Osteoblast (primary cell): ENCODE measurements around the gene GIMAP1. TPM values are rescaled to one million over a fixed set of nuclear protein-coding genes. Genes with fewer than 3 reads are reported as not detected.

Experiments used
- DNase-seq: peaks from one replicate; pipeline ENCODE4 v3.0.0; 2011; ENCODE audit warnings: low spot score, mixed read lengths; ENCODE audit not compliant: insufficient read length; ENCODE audit errors: missing footprints
- H2AFZ ChIP-seq: 2 replicates; pipeline ENCODE4 v1.6.0; 2011; ENCODE audit warnings: mild to moderate bottlenecking, low read length
- H3K27ac ChIP-seq: 2 replicates; pipeline ENCODE4 v1.5.1; 2011; ENCODE audit warnings: mild to moderate bottlenecking, low read depth, low read length, moderate library complexity
- H3K27me3 ChIP-seq: 2 replicates; pipeline ENCODE4 v1.6.0; 2012; ENCODE audit warnings: mild to moderate bottlenecking, control low read depth, inconsistent platforms, low read length, moderate library complexity; ENCODE audit not compliant: insufficient read depth
- H3K36me3 ChIP-seq: 2 replicates; pipeline ENCODE4 v1.5.1; 2011; ENCODE audit warnings: mild to moderate bottlenecking, low read length, control low read depth, moderate library complexity; ENCODE audit not compliant: insufficient read depth
- H3K4me1 ChIP-seq: 2 replicates; pipeline ENCODE4 v1.5.1; 2011; ENCODE audit warnings: mild to moderate bottlenecking, low read length, control low read depth, moderate library complexity; ENCODE audit not compliant: insufficient read depth
- H3K4me2 ChIP-seq: 2 replicates; pipeline ENCODE4 v1.6.0; 2011; ENCODE audit warnings: mild to moderate bottlenecking, low read length; ENCODE audit not compliant: insufficient read depth
- H3K4me3 ChIP-seq: fragments of 200-600 bp; sonication (generic); 3 replicates; pipeline ENCODE4 v1.5.1; 2012; ENCODE audit warnings: mild to moderate bottlenecking, low read length, inconsistent platforms; ENCODE audit not compliant: insufficient read depth
- H3K79me2 ChIP-seq: 2 replicates; pipeline ENCODE4 v1.6.0; 2012; ENCODE audit warnings: mild to moderate bottlenecking, low read length, control low read depth, inconsistent platforms; ENCODE audit not compliant: insufficient read depth
- H3K9me3 ChIP-seq: 2 replicates; pipeline ENCODE4 v1.5.1; 2011; ENCODE audit warnings: low read depth, low read length, control low read depth
- H4K20me1 ChIP-seq: 2 replicates; pipeline ENCODE4 v1.6.0; 2012; ENCODE audit warnings: mild to moderate bottlenecking, low read length, control low read depth; ENCODE audit not compliant: insufficient read depth
- total RNA-seq: library from RNA; depleted of rRNA; stranded (reverse); fragments of >200 nt; gene quantifications from 2 replicates; pipeline ENCODE4 v1.2.3, GENCODE V29; 2012
- TF ChIP-seq, protein P1 (sequence below): IDR thresholded peaks from 2 replicates; pipeline ENCODE4 v1.5.1; 2011; ENCODE audit warnings: mild to moderate bottlenecking, low read depth, low read length, moderate library complexity; ENCODE audit errors: extremely low read depth

The GIMAP1 gene
- total RNA-seq, 1 donor: not detected

DNA sequence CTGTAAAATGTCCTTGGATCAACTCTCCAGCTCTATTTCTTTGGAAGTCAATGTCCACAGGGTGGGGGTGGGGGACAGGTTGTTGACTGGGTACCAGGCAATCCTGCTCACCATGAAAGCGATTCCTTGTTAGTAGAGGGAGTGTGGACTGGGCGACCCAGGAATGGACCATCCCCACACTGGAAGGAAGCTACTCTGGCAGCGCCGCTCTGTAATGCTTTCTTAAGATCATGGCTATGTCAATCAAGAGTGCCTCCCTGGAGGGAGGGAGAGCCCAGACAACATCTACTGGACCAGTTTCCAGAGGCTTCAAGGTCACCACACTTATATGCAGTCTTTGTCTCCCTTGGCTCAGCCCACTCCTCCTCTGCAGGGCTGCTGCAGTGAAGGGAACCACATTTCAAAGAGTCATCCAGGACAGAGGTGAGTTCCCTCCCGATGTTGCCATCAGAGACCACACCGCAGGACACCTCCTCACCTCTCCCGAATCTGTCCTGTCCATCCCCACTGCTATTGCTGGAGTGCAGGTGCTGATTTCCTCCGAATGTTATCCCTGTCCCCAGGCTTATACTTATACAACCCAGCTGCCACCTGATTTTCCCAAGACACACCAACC, 27.7 kb downstream of the GIMAP1 start:
- Histone ChIP-seq H3K27ac (no peak overlapping the region), H2AFZ (no peak overlapping the region), H3K9me3 (no peaks in the 10 kb centered on the region), H3K4me3 (no peak overlapping the region), H3K4me2 (no peak overlapping the region), H3K4me1 (no peaks in the 10 kb centered on the region), H3K36me3 (no peaks in the 10 kb centered on the region), H4K20me1 (no peaks in the 10 kb centered on the region), H3K79me2 (no peaks in the 10 kb centered on the region), H3K27me3 (no peaks in the 10 kb centered on the region)
- TF ChIP-seq, protein P1, sequence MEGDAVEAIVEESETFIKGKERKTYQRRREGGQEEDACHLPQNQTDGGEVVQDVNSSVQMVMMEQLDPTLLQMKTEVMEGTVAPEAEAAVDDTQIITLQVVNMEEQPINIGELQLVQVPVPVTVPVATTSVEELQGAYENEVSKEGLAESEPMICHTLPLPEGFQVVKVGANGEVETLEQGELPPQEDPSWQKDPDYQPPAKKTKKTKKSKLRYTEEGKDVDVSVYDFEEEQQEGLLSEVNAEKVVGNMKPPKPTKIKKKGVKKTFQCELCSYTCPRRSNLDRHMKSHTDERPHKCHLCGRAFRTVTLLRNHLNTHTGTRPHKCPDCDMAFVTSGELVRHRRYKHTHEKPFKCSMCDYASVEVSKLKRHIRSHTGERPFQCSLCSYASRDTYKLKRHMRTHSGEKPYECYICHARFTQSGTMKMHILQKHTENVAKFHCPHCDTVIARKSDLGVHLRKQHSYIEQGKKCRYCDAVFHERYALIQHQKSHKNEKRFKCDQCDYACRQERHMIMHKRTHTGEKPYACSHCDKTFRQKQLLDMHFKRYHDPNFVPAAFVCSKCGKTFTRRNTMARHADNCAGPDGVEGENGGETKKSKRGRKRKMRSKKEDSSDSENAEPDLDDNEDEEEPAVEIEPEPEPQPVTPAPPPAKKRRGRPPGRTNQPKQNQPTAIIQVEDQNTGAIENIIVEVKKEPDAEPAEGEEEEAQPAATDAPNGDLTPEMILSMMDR: no peak
- no peak for DNase-seq

DNA sequence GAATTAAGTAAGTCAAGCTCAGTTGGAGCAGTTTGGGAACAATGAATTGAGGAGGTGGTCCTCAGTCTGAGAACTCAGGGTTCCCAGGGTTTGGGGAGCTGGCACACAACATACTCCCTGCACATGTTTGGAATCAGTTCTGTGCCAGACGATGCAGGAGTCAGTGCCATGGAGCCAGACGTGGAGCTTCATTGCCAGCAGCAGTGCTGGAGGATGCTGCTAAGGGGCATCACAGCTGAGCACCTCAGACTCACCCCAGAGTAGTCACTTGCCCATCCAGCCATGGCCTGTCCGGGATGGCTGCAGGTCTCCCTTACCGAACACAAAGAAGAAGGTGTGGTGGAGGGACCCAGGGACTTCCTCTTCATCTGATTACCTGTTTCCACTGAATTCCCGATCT, 28.7 kb downstream of the GIMAP1 start:
- H3K79me2 ChIP-seq: no peaks in the 10 kb centered on the region
- no peak for DNase-seq
- no peak overlapping the region for H2AFZ ChIP-seq
- H3K27me3 ChIP-seq: no peaks in the 10 kb centered on the region
- no peak overlapping the region for H3K27ac ChIP-seq
- no peaks in the 10 kb centered on the region for H4K20me1 ChIP-seq
- TF ChIP-seq, protein P1: no peak
- no peaks in the 10 kb centered on the region for H3K4me1 ChIP-seq
- no peak overlapping the region for H3K4me2 ChIP-seq
- no peaks in the 10 kb centered on the region for H3K36me3 ChIP-seq
- no peak overlapping the region for H3K4me3 ChIP-seq
- H3K9me3 ChIP-seq: no peaks in the 10 kb centered on the region

GRCh38 chr7:150745876-150746275, 29.5 kb downstream of the GIMAP1 start:
- no peak overlapping the region for H2AFZ ChIP-seq
- no peaks in the 10 kb centered on the region for H4K20me1 ChIP-seq
- H3K27me3 ChIP-seq: no peaks in the 10 kb centered on the region
- H3K36me3 ChIP-seq: no peaks in the 10 kb centered on the region
- H3K4me1 ChIP-seq: no peaks in the 10 kb centered on the region
- DNase-seq: no peak
- H3K79me2 ChIP-seq: no peaks in the 10 kb centered on the region
- H3K4me3 ChIP-seq: no peak overlapping the region
- TF ChIP-seq, protein P1: no peak
- H3K27ac ChIP-seq: no peak overlapping the region
- no peak overlapping the region for H3K4me2 ChIP-seq
- H3K9me3 ChIP-seq: no peaks in the 10 kb centered on the region

DNA sequence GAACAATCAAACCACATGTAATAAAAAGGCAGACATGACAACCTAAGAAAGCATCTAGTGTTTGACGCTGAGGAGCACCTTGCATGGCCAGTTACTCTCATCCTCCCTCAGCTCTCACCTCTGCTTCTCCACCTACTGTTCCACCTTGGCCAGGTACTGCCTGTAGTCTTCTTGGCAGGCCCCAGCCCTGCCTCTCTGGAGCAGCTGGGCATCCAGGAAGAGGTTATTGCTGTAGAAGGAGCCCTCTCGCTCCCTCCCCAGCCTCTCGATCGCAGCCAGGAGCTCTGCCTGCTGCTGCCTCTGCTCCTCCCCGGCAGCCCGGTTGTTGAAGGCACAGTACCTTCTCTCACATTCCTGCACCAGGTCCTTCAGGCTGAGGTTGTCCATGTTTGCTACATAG, 30.5 kb downstream of the GIMAP1 start:
- no peak for DNase-seq
- Histone ChIP-seq H3K36me3 (no peaks in the 10 kb centered on the region), H3K9me3 (no peaks in the 10 kb centered on the region), H3K4me3 (no peak overlapping the region), H3K27me3 (no peaks in the 10 kb centered on the region), H4K20me1 (no peaks in the 10 kb centered on the region), H3K4me1 (no peaks in the 10 kb centered on the region), H3K4me2 (no peak overlapping the region), H3K27ac (no peak overlapping the region), H2AFZ (no peak overlapping the region), H3K79me2 (no peaks in the 10 kb centered on the region)
- TF ChIP-seq, protein P1: no peak
